A549 (cell line): ENCODE measurements around the gene MAPK4.

Experiments
- BHLHE40 ChIP-seq: IDR thresholded peaks from 2 replicates; pipeline ENCODE4 v1.6.1; 2012; ENCODE audit warnings: low read depth, low read length, inconsistent platforms
- CHD4 ChIP-seq: fragments of 200-600 bp; sonication (generic); IDR thresholded peaks from 2 replicates; pipeline ENCODE4 v1.6.1; 2016; ENCODE audit warnings: antibody characterized with exemption, mild to moderate bottlenecking, borderline replicate concordance
- HDAC2 ChIP-seq: fragments of 200-600 bp; sonication (generic); IDR thresholded peaks from 2 replicates; pipeline ENCODE4 v1.6.1; 2016
- JUNB ChIP-seq: fragments of >200 bp; sonication (Bioruptor Twin); formaldehyde crosslinking; IDR thresholded peaks from 2 replicates; pipeline ENCODE4 v1.6.1; 2016
- NPAS2 ChIP-seq: fragments of 250-450 bp; sonication (Bioruptor Pico); IDR thresholded peaks from 2 replicates; pipeline ENCODE4 v1.8.0; 2022; ENCODE audit warnings: mild to moderate bottlenecking, moderate library complexity, borderline replicate concordance
- POLR2A ChIP-seq: IDR thresholded peaks from 2 replicates; pipeline ENCODE4 v1.6.1; 2012; ENCODE audit warnings: mild to moderate bottlenecking, low read length
- RAD21 ChIP-seq, 2 experiments: fragments of >200 bp in 1 of 2; sonication (Bioruptor Twin) in 1 of 2; formaldehyde crosslinking in 1 of 2; IDR thresholded peaks in 1 of 2; conservative IDR thresholded peaks in 1 of 2; 2 replicates in 1 of 2; 3 replicates in 1 of 2; pipeline ENCODE4 v1.6.1; 2012 to 2018; ENCODE audit warnings: inconsistent platforms in 1 of 2
- RFX5 ChIP-seq: fragments of 450-650 bp; IDR thresholded peaks from 2 replicates; pipeline ENCODE4 v1.7.1; 2014; ENCODE audit warnings: antibody characterized with exemption, mild to moderate bottlenecking, moderate library complexity
- TF ChIP-seq, protein P1 (sequence below): fragments of >200 bp; sonication (Bioruptor Twin); formaldehyde crosslinking; IDR thresholded peaks from 3 replicates; pipeline ENCODE4 v1.5.1; 2016
- TF ChIP-seq, protein P2 (sequence below): fragments of 200-600 bp; sonication (generic); IDR thresholded peaks from 2 replicates; pipeline ENCODE4 v1.6.1; 2016; ENCODE audit warnings: antibody characterized with exemption, mild to moderate bottlenecking, moderate library complexity
- TF ChIP-seq, protein P3 (sequence below): fragments of 450-650 bp; IDR thresholded peaks from 2 replicates; pipeline ENCODE4 v1.6.1; 2014; ENCODE audit warnings: antibody characterized with exemption
- TF ChIP-seq, protein P4 (sequence below): IDR thresholded peaks from 2 replicates; pipeline ENCODE4 v1.6.1; 2012

DNA sequence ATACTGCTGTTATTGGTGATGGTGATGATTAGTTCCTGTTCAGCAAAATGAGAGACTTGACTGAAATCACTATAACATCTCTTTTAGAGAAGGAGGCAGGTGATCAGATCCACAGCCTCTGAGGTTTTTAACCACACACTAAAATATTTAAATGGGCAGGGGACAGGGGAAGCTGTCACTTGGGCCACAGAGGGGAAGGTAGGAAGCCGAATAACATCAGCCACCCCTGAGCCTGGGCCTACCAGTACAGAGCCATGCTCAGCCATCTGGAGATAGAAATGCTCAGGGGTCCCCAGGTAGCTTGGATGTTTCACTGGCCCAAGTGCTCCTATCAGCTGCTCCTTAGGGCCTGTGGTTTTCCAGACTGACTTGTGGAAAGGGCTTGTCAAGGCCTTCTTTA, 137.6 kb downstream of the MAPK4 start:
- TF ChIP-seq, protein P1, sequence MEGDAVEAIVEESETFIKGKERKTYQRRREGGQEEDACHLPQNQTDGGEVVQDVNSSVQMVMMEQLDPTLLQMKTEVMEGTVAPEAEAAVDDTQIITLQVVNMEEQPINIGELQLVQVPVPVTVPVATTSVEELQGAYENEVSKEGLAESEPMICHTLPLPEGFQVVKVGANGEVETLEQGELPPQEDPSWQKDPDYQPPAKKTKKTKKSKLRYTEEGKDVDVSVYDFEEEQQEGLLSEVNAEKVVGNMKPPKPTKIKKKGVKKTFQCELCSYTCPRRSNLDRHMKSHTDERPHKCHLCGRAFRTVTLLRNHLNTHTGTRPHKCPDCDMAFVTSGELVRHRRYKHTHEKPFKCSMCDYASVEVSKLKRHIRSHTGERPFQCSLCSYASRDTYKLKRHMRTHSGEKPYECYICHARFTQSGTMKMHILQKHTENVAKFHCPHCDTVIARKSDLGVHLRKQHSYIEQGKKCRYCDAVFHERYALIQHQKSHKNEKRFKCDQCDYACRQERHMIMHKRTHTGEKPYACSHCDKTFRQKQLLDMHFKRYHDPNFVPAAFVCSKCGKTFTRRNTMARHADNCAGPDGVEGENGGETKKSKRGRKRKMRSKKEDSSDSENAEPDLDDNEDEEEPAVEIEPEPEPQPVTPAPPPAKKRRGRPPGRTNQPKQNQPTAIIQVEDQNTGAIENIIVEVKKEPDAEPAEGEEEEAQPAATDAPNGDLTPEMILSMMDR, result no peak
- TF ChIP-seq RFX5 (no peak), CHD4 (no peak), NPAS2 (no peak), BHLHE40 (no peak), POLR2A (no peak), HDAC2 (no peak), RAD21 (conservative IDR thresholded peaks at IDR 0.05 in 1 of 2, IDR thresholded peaks at IDR 0.05 in 1 of 2) (no peak), JUNB (no peak)
- TF ChIP-seq, protein P2, sequence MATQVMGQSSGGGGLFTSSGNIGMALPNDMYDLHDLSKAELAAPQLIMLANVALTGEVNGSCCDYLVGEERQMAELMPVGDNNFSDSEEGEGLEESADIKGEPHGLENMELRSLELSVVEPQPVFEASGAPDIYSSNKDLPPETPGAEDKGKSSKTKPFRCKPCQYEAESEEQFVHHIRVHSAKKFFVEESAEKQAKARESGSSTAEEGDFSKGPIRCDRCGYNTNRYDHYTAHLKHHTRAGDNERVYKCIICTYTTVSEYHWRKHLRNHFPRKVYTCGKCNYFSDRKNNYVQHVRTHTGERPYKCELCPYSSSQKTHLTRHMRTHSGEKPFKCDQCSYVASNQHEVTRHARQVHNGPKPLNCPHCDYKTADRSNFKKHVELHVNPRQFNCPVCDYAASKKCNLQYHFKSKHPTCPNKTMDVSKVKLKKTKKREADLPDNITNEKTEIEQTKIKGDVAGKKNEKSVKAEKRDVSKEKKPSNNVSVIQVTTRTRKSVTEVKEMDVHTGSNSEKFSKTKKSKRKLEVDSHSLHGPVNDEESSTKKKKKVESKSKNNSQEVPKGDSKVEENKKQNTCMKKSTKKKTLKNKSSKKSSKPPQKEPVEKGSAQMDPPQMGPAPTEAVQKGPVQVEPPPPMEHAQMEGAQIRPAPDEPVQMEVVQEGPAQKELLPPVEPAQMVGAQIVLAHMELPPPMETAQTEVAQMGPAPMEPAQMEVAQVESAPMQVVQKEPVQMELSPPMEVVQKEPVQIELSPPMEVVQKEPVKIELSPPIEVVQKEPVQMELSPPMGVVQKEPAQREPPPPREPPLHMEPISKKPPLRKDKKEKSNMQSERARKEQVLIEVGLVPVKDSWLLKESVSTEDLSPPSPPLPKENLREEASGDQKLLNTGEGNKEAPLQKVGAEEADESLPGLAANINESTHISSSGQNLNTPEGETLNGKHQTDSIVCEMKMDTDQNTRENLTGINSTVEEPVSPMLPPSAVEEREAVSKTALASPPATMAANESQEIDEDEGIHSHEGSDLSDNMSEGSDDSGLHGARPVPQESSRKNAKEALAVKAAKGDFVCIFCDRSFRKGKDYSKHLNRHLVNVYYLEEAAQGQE, result no peak
- TF ChIP-seq, protein P3, sequence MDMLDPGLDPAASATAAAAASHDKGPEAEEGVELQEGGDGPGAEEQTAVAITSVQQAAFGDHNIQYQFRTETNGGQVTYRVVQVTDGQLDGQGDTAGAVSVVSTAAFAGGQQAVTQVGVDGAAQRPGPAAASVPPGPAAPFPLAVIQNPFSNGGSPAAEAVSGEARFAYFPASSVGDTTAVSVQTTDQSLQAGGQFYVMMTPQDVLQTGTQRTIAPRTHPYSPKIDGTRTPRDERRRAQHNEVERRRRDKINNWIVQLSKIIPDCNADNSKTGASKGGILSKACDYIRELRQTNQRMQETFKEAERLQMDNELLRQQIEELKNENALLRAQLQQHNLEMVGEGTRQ, result no peak
- TF ChIP-seq, protein P4, sequence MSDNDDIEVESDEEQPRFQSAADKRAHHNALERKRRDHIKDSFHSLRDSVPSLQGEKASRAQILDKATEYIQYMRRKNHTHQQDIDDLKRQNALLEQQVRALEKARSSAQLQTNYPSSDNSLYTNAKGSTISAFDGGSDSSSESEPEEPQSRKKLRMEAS, result no peak
